GM19452 (cell line): Measurements from ENCODE around the gene F11R.
"Not testable (repeated sequence)": the region's sequence is repeated elsewhere in the genome, so short reads cannot be mapped to it uniquely, and the experiment has no call there.

Experiments used
- ATAC-seq: cut with Tn5 transposase; IDR thresholded peaks from one replicate; pipeline ENCODE4 v1.9.1; 2021; ENCODE audit not compliant: unreplicated experiment

Gene F11R

DNA sequence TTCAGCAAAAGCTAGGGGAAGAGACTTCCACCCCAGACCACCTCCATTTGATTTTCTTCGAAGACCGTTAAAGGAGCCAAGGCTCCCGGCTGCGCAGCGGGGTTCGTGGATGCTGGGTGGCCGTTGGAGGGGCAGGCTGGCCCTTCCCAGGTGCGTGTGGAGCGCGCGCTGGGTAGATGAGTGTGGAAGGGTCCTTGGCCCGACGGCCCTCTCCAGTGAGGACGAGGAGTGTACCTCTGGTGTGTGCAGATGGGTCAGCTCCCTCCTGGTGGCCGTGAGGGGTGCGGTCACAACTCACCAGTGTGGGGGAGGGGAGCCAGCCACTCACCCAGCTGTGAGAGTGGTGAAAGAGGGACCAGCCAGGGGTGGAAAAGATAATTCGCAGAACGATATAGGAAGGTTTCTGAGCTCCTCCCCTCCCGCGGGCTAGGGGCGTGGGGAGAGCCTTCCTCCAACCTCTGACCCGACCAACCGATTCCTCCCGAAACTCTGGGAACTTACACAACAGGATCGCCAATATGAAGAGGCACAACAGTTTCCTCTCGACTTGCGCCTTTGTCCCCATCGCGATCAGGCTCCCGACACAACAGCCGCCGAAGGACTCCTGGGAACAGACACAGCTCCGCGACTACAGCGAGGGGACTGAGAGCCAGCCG, at the start of gene F11R:
Gene F11R, minus strand, starts transcription at position 644 of the 656 bp plus-strand sequence. Its CDS starts 79 bp downstream, at position 565.
- peak; percentile 40 for ATAC-seq

DNA sequence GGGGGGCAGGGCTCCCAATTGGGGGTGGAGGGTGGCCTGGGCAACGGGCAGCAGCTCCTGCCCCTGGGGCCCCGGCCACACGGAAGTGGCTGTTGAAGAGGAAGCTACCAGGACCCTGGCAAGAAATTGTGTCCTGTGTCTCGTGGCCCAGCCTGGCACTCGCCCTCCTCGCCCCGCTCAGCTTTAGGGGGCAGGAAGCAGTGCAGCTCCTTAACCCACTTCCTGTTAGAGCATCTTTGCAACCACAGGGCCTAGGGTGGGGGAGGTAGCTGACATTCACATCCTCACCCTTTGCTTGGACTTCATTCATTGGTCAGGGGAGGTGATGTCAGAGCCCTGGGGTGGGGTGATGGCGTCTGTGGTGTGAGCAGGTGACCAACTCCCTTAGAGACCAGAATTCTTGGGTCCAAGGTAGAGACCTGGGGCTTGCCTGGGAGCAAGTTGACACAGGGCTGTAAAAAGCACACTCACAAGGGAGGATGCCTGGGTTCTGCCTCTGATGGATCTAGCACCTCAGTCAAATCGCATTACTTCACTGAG, 48.8 kb upstream of the F11R start, which contains the start of gene ARHGAP30:
Gene ARHGAP30, minus strand, starts transcription at position 161 of the 540 bp plus-strand sequence. CDS start 267 bp downstream, outside the sequence.
- ATAC-seq: peak; percentile 89

DNA sequence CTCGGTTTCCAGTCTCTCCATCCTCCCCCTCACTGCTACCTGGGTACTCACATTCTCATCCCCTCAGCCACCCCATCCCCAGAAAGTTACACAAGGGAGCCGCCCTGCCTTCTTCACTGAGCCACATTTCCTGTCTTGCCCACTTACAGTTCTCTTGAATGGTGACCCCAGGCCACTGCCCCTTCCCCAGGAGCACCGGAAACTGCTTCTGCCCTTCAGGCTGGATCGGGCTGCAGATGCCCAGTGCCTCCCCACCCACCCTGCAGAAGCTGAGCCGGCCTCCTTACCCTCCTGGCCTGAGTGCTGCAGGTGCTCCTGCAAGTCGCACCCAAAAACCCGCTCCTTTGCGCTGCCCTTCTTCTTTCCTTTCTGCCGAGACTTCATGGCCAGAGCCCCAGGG, 48.3 kb upstream of the F11R start:
- peak; percentile 4 for ATAC-seq

DNA sequence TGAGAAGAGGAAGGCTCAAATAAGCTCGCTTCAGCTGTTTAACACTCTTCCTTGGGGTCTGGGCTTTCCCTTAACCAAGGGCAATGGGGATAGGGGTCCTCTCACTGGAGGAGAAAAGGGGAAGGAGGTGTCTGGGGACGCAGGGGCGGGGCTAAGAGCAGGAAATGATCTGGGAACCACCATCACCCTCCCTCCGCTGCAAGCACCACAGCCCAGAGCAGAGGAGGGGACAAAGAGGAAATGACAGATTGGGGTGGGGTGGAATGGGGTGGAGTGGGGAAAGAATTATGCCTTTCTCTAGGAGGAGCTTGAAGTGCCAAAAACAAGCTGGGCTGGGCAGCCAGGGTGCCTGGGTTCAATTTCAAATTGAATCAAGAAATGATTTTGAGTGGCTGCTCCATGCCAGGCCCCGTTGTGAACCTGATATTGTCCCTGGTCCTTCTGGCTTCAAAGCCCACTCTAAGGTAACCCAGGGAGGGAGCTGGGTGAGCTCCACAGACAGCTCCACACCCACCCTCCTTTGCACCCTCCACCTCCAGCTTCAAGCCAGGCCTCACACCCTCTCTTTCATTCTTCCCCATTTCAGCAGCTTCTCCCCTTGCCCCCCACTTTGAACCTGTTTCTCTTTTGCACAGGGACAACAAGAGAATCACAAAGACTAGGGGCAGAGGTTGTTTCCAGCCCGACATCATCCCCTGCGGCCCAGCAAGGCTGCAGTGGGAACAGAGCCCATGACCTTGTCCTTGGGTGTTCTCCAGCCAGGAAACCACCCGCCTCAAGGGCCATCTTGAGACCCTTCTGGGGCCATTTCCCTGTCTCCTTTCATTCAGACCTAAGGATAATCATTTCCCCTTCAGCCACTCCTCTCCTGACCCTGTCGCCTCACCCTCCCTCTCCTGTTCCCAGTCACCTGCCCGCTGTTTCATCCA, 47.6 kb upstream of the F11R start:
- peak; percentile 53 for ATAC-seq

DNA sequence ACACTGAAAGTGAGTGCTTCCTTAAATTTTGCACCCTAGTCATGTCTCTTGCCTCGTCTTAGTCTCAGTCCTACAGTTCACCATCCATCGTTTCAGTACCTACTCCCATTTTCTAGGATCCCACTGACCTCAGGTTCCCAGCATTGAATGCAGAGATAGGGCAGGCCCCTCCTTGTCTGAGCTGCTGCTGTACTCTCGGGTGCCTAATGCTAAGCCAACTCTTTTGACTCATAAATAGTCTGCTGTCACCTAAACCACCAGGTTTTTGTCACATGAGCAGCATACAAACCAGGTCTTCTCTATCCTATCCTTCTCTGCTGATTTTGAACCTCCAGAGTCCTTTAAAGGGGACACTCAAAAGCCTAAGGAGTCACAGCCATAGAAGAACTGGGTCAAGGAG, 45.7 kb upstream of the F11R start:
- no peak for ATAC-seq

DNA sequence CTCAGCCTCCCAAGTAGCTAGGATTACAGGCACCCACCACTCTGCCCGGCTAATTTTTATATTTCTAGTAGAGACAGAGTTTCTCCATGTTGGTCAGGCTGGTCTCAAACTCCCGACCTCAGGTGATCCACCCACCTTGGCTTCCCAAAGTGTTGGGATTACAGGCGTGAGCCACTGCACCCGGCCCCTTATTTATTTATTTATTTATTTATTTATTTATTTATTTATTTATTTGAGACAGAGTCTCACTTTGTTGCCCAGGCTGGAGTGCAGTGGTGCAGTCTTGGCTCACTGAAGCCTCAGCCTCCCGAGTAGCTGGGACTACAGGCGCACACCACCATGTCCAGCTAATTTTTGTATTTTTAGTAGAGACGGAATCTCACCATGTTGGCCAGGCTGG, 44.7 kb upstream of the F11R start:
- ATAC-seq: not testable (repeated sequence)

DNA sequence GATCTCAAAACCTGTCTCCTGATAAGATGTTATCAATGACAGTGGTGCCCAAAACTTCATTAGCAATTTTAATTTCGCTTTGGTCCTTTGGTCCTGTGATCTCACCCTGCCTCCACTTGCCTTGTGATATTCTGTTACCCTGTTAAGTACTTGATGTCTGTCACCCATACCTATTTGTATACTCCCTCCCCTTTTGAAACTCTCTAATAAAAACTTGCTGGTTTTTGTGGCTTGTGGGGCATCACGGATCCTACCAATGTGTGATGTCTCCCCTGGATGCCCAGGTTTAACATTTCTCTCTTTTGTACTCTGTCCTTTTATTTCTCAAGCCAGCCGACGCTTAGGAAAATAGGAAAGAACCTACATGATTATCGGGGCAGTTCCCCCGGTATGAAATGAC, 43.0 kb upstream of the F11R start:
- not testable (repeated sequence) for ATAC-seq

DNA sequence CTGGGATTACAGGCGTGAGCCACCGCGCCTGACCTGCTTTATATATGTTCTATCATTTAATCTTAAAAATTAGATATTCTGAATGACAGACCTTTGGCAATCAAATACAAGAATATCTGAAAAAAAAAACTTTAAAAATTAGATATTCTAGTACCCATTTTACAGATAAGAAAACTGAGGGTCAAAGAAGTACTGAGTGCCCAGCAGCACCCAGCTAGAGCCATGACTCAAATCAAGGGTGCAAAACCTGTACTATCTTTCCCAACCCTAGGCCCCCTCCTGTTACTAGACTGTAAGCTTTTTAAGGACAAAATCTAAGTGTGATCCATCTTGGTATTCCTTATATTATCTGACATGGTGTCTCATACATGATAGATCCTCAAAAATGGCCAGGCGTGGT, 40.5 kb upstream of the F11R start:
- no peak for ATAC-seq

DNA sequence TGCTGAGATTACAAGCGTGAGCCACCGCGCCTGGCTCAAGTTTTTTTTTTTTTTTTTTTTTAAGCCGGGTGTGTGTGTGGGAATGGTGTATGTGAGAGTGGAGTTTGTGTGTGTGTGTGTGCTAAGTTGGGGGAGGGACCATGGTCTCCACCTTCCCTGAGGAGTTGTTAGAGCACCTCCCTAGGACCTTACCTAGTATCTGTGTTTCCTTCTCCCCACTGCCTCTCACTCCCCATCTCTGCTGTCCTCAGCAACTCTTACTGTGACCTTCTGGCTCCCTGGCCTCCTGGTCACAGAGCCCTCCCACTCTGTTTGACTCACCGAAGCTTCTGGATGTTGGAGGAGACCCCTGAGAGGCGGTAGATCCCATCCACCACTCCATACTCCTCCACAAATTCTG, 38.3 kb upstream of the F11R start:
- no peak for ATAC-seq

DNA sequence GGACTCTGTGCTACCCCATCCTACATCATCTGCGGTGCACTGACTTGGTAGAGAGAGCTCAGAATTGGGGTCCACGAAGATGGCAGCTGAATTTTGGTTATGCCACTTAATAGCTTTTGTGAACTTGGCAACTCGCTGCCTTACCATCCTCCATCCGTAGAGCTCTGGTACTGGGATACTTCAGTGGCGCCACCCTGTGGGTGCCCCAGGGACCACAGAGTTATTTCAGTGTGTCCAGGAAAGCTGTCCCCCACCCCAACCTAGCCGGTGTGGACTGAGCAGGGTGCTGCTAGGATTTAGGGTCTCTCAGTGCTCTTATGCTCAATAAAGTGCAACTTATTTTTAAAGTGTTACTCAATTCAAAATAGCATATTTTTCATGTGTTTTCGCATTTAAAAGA, 33.9 kb upstream of the F11R start:
- ATAC-seq: no peak

DNA sequence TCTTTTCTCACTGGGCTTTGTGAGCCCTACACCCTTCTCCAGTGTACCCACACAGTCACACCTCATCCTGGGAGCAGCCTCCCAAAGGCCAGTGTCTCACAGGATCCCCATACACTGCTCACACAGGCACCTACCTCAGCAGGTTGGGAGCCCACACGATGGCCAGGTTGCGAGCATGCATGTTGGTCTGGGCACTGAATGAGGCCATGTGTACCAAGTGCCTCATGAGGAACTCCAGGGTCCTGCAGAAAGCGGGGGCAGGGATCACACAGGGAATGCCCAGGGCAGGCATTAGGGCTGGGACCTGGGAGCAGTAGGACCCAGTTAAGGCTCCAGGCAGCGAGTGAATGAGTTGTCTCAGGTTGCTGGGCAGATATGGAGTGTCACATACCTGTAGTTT, 33.3 kb upstream of the F11R start:
- no peak for ATAC-seq

DNA sequence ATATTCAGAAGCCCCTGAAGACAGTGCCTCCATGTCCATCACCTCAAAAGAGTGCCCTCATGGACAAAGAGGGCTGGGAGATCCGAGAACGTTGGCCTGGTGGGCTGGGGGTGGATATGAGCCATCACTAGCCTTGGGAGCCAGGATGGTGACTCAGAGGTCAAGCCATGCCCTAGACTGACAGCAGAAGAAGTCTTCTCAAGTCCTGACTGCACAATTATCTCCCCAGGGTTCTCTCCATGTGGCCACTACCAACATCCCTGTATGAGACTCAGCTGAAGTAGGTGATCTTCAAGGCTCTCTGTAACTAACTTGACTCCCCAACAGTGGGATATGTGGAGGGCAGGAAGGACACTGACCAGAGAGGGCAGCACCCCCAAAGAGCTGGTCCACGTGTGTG, 31.9 kb upstream of the F11R start:
- ATAC-seq: no peak

DNA sequence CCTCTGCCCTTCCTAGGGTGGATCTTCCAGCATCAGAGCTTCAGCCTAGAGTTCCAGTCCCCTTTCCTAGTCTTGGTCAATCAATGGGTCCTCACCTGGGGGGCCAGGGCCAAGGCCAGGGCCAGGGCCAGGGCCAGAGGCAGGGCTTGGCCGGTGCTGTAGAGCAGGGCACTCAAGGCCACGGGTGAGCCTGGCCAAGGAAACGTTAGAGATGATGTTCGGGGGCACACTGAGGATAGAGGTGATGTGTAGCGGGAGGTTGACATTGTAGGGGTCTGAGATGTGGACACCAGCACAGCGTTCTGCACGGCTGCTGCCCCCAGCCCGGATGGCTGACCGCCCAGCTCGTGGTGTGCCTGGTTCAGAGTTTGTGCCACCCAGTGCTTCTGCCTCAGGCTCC, 30.3 kb upstream of the F11R start:
- no peak for ATAC-seq

DNA sequence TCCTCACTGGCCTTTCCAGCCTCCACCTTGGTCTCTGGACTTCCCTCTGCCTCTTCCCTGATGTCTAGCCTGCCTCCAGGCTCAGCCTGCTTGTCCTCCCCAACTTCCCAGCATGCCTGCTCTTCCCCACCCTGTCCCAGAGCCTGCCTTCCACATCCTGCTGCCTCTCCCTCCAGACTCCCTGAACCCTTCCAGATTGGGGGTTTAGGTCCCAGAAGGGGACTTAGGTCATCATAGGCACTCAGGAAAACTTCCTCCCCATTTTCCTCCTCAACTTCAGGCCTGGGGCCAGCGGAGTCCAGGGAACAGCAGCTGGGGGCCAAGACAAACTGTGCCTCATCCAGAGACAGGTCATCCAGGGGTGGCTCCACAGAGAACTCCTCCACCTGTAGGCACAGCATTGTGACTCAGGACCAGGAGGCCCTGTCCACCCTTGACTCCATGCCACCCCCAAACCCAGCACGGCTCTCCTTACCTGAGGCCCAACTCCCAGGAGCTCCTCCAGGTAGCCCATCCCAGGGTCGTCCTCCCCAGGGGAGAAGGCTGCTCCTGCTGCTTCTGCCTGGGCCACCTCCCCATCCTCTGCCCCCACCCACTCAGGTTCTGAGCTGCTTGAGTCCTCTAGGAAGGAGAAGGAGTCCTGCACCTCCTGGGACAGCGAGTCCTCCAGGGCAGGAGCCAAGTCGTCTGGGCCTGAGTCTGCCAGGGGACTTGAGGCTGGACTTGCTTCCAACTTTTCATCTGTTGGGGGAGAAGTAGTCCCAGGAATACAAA, 28.2 kb upstream of the F11R start:
- ATAC-seq: no peak

DNA sequence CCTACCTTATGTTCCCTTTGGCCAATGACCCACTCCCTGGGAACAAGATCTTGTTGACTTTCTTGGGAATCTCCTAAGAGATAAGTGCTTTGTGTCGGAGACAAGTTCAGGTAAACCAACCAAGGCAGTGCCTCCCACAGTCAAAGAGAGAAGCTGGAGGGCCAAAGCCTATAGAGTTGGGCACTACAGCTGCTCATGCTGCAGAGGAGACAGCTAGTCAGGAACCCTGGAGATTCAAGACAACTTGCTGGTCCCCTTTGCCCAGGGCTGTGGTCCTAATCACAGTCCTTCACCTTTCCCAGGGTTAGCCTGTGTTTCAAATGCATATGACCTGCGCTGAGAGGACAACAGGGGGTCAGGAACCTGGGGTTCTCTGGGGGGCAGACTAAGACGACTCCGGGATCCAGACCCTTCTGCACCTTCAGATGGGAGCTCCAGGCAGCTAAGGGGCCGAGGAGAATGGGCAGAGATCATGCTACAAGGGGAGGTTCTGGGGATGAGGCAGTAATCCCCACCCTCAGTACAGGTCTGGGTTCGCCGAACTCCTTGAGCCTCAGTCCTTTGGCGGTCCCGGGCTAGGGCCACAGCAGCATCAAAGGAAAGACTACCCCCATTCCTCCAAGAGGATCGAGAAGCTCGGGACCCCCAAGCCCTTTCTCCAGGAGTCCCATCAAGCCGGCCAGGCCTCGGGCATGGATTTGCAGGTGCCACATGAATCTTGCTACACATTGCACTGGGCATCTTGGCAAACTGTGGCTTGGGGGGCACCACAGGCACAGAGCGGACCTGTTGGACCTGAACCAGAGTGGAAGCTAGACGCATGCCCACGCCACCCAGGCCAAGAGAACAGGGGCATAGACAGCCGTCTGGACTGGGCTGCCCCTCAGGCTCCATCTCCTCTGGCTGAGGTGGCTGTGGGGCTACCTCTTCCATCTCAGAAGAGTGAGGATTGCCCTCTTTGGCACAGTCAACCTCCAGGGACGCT, 26.8 kb upstream of the F11R start:
- no peak for ATAC-seq

DNA sequence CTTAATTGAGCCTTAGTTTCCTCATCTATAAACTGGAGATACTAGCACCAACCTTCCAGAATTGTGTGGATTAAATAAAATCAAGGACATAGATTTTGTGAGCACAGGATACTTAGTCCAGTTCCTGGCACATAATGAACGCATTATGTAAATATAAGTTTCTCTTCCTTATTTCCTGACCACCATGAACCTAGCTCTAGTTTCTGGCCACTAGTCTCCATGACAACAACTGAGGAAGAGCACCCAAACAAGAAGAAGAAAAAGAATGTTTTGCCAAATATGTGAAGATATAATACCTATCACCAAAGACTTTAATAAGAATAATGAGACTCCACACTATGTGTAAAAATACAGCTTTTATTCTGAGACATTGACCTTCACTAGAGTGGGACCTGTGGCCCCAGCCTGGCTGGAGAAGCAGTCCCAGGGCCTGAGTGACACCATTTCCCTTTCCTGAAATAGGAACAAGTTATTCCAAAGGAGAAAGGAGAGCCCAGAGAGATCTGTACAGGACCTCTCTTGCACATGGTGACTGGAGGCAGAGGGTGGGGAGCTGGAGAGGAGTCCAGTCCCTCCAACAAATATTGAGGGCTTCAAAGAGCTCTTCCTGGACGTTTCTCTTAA, 25.8 kb upstream of the F11R start:
- peak; percentile 40 for ATAC-seq

DNA sequence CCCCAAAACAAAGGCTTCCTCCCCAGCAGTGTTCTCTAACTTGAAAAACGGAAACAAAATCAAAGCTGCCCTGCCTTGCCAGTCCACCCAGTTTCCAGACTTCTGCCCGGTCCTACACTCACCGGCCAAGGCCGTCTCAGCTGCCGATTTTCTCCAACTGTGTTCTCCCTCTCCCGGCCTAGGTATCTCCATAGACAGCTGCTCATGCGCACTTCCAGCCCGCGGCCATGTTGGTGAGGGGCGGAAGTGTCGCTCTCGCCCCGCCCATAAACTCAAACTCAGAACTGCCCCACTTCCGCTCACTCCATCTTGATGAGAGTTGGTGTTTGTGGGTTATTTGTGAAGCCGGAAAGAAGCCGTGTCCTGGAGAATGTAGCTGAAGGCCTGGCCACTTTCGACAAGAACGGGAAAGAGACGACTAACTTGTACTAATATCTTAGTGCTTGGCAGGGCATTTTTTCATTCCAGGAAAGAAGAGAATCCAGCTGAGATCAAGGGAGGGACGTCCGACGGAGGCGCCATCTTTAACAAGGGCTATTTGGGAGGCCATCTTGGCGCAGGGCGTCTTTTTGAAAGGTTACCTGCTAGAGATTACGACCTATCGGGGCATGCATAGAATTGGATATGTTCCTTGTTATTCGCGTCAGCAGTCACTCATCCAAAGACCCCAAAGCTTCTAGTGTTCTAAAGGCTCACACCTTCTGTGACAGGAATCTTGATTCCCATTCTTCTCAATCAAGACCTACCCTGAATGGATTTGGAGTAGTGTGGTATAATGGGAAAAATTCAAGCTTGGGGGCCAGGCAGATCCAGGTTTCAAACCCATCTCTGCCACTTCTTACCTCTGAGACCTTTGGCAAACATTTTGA, 25.0 kb upstream of the F11R start, which contains the start of gene USF1:
Gene USF1, minus strand, starts transcription at position 242 of the 869 bp plus-strand sequence. CDS start 2,702 bp downstream, outside the sequence.
- peak; percentile 68 for ATAC-seq
